ENCODE data around the gene ADGRG3. TPM values are rescaled to one million over a fixed set of nuclear protein-coding genes. Genes with fewer than 3 reads are reported as not detected.
"Not testable (repeated sequence)": the region's sequence is repeated elsewhere in the genome, so short reads cannot be mapped to it uniquely, and the experiment has no call there.

The ADGRG3 gene
- total RNA-seq, 1 donor from 2014 or later: not detected

GRCh38 chr16:57668630-57669475 is 747 bp downstream of the ADGRG3 start:
- peaks cover 29% of the 10 kb centered on the region for H3K4me1 Mint-ChIP-seq
- no peak overlapping the region for H3K4me3 Mint-ChIP-seq
- no peak for DNase-seq (ENCODE audit: low read depth, low spot score)
- no peaks in the 10 kb centered on the region for H3K27me3 Mint-ChIP-seq (ENCODE audit: low read depth)
- H3K27ac Mint-ChIP-seq (ENCODE audit: unreplicated experiment): peak overlapping the region; percentile 78
- no peaks in the 10 kb centered on the region for H3K36me3 Mint-ChIP-seq (ENCODE audit: low read depth)
- H3K9me3 Mint-ChIP-seq: no peaks in the 10 kb centered on the region
- no peak for TF ChIP-seq CTCF (conservative IDR thresholded peaks at IDR 0.05)

- no peak overlapping the region for H3K4me3 Mint-ChIP-seq
- H3K9me3 Mint-ChIP-seq: no peaks in the 10 kb centered on the region
- H3K4me1 Mint-ChIP-seq: peaks cover 28% of the 10 kb centered on the region
- no peaks in the 10 kb centered on the region for H3K36me3 Mint-ChIP-seq (ENCODE audit: low read depth)
- no peaks in the 10 kb centered on the region for H3K27me3 Mint-ChIP-seq (ENCODE audit: low read depth)
- peak overlapping the region; percentile 50 for H3K27ac Mint-ChIP-seq (ENCODE audit: unreplicated experiment)
- no peak for TF ChIP-seq CTCF (conservative IDR thresholded peaks at IDR 0.05)
- DNase-seq (ENCODE audit: low read depth, low spot score): no peak
These were observed 1.5 kb downstream of the ADGRG3 start for GRCh38 chr16:57669476-57670162.

GRCh38 chr16:57670196-57670595 is 2.1 kb downstream of the ADGRG3 start:
- no peaks in the 10 kb centered on the region for H3K36me3 Mint-ChIP-seq (ENCODE audit: low read depth)
- peak overlapping the region; percentile 93 for H3K27ac Mint-ChIP-seq (ENCODE audit: unreplicated experiment)
- no peaks in the 10 kb centered on the region for H3K27me3 Mint-ChIP-seq (ENCODE audit: low read depth)
- H3K4me1 Mint-ChIP-seq: peaks cover 23% of the 10 kb centered on the region
- no peak overlapping the region for H3K4me3 Mint-ChIP-seq
- no peaks in the 10 kb centered on the region for H3K9me3 Mint-ChIP-seq
- no peak for TF ChIP-seq CTCF (conservative IDR thresholded peaks at IDR 0.05)
- DNase-seq (ENCODE audit: low read depth, low spot score): no peak

- not testable (repeated sequence) for H3K27me3 Mint-ChIP-seq (ENCODE audit: low read depth)
These were observed 3.3 kb downstream of the ADGRG3 start for GRCh38 chr16:57671451-57671850.

GRCh38 chr16:57672416-57672815 is 4.3 kb downstream of the ADGRG3 start:
- no peak for TF ChIP-seq CTCF (conservative IDR thresholded peaks at IDR 0.05)
- H3K36me3 Mint-ChIP-seq (ENCODE audit: low read depth): no peaks in the 10 kb centered on the region
- peaks cover 38% of the 10 kb centered on the region for H3K4me1 Mint-ChIP-seq
- H3K27ac Mint-ChIP-seq (ENCODE audit: unreplicated experiment): no peak overlapping the region
- H3K27me3 Mint-ChIP-seq (ENCODE audit: low read depth): no peaks in the 10 kb centered on the region
- no peak overlapping the region for H3K4me3 Mint-ChIP-seq
- no peaks in the 10 kb centered on the region for H3K9me3 Mint-ChIP-seq
- no peak for DNase-seq (ENCODE audit: low read depth, low spot score)

More at GRCh38 chr16:57671451-57671850, 3.3 kb downstream of the ADGRG3 start:
- H3K27ac Mint-ChIP-seq (ENCODE audit: unreplicated experiment): peak overlapping the region; percentile 93
- not testable (repeated sequence) for H3K9me3 Mint-ChIP-seq; H3K36me3 Mint-ChIP-seq (ENCODE audit: low read depth); DNase-seq (ENCODE audit: low read depth, low spot score); H3K4me3 Mint-ChIP-seq
- H3K4me1 Mint-ChIP-seq: peaks cover 34% of the 10 kb centered on the region

GRCh38 chr16:57672824-57673223 is 4.7 kb downstream of the ADGRG3 start:
- DNase-seq (ENCODE audit: low read depth, low spot score): no peak
- no peaks in the 10 kb centered on the region for H3K36me3 Mint-ChIP-seq (ENCODE audit: low read depth)
- peaks cover 42% of the 10 kb centered on the region for H3K4me1 Mint-ChIP-seq
- H3K4me3 Mint-ChIP-seq: no peak overlapping the region
- no peaks in the 10 kb centered on the region for H3K27me3 Mint-ChIP-seq (ENCODE audit: low read depth)
- TF ChIP-seq CTCF (conservative IDR thresholded peaks at IDR 0.05): no peak
- peak overlapping the region; percentile 43 for H3K27ac Mint-ChIP-seq (ENCODE audit: unreplicated experiment)
- H3K9me3 Mint-ChIP-seq: no peaks in the 10 kb centered on the region
